ENCODE results near the gene PM20D1.

DNA sequence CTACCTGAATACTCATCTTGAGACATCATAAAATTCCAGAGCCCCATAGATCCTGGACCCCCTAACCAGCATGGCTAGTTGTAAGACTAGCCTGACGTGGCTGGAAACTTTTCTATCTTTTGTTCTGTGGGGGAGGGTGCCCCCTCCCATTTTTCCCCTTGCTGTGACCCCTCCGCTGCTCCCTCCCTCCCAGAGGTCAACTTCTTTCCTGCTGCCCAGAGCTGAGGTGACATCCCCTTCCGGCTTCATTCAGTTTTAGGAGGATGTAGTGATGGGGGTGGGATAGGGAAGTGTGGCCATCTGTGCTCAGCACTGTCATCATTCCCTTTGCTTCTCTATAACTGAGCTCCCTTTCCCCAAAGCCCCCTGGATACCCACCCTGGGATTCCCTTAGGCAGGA lies 32.6 kb downstream of the PM20D1 start:
- TF ChIP-seq, protein P1, sequence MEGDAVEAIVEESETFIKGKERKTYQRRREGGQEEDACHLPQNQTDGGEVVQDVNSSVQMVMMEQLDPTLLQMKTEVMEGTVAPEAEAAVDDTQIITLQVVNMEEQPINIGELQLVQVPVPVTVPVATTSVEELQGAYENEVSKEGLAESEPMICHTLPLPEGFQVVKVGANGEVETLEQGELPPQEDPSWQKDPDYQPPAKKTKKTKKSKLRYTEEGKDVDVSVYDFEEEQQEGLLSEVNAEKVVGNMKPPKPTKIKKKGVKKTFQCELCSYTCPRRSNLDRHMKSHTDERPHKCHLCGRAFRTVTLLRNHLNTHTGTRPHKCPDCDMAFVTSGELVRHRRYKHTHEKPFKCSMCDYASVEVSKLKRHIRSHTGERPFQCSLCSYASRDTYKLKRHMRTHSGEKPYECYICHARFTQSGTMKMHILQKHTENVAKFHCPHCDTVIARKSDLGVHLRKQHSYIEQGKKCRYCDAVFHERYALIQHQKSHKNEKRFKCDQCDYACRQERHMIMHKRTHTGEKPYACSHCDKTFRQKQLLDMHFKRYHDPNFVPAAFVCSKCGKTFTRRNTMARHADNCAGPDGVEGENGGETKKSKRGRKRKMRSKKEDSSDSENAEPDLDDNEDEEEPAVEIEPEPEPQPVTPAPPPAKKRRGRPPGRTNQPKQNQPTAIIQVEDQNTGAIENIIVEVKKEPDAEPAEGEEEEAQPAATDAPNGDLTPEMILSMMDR (IDR thresholded peaks at IDR 0.05 in 8 of 11, conservative IDR thresholded peaks at IDR 0.05 in 3 of 11): no peak
- TF ChIP-seq POLR2AphosphoS5 (IDR thresholded peaks at IDR 0.05) (no peak), POLR2A (IDR thresholded peaks at IDR 0.05) (no peak)

Measured in spleen (tissue), 7 donors.